ENCODE measurements around the gene HMX3.

GRCh38 chr10:123096452-123096851 is 39.3 kb upstream of the HMX3 start:
- no peak for TF ChIP-seq POLR2A (IDR thresholded peaks at IDR 0.05)
- no peak for TF ChIP-seq CTCF (IDR thresholded peaks at IDR 0.05)
